Mesenteric fat pad (tissue), 1 donor: ENCODE results near the gene NEK10. TPM values are rescaled to one million over a fixed set of nuclear protein-coding genes. Genes with fewer than 3 reads are reported as not detected.
"Not testable (repeated sequence)": the region's sequence is repeated elsewhere in the genome, so short reads cannot be mapped to it uniquely, and the experiment has no call there.

ENCODE experiments used
- DNase-seq: peaks from one replicate; pipeline ENCODE4 v3.0.0-alpha.2; 2020; ENCODE audit warnings: low spot score
- total RNA-seq: library from RNA; stranded (reverse); fragmentation: NEBNext Ultra II Directional; extraction: Animal tissue kit (Norgen Biotek cat#: 25700); gene quantifications from one replicate; pipeline ENCODE4 v1.2.1, GENCODE V29; 2021
- donor health status: DM: yes; HTN: yes; CAD: no.

The NEK10 gene
- total RNA-seq, 1 donor from 2014 or later: 0.87 TPM

- DNase-seq: no peak
Observed at GRCh38 chr3:27352047-27352446, 17.1 kb downstream of the NEK10 start.

- DNase-seq: no peak
Observed at GRCh38 chr3:27349832-27350231, 19.4 kb downstream of the NEK10 start.

GRCh38 chr3:27345959-27346865 is 23.0 kb downstream of the NEK10 start:
- DNase-seq: no peak

GRCh38 chr3:27345493-27345892 is 23.7 kb downstream of the NEK10 start:
- DNase-seq: no peak

- no peak for DNase-seq
Observed at GRCh38 chr3:27345045-27345444, 24.1 kb downstream of the NEK10 start.

GRCh38 chr3:27344192-27344591 is 25.0 kb downstream of the NEK10 start:
- no peak for DNase-seq

- no peak for DNase-seq
Observed at GRCh38 chr3:27342267-27342666, 26.9 kb downstream of the NEK10 start.

GRCh38 chr3:27340534-27340933 is 28.6 kb downstream of the NEK10 start:
- DNase-seq: no peak

- DNase-seq: no peak
Observed at GRCh38 chr3:27335571-27335970, 33.6 kb downstream of the NEK10 start.

- DNase-seq: no peak
Observed at GRCh38 chr3:27333843-27334242, 35.3 kb downstream of the NEK10 start.

- not testable (repeated sequence) for DNase-seq
Observed at GRCh38 chr3:27328982-27329762, 40.0 kb downstream of the NEK10 start.

GRCh38 chr3:27326629-27327545 is 42.3 kb downstream of the NEK10 start:
- DNase-seq: no peak

GRCh38 chr3:27326202-27326601 is 43.0 kb downstream of the NEK10 start:
- no peak for DNase-seq

GRCh38 chr3:27325419-27325818 is 43.8 kb downstream of the NEK10 start:
- no peak for DNase-seq

GRCh38 chr3:27324686-27325085 is 44.5 kb downstream of the NEK10 start:
- DNase-seq: no peak

- DNase-seq: no peak
Observed at GRCh38 chr3:27323087-27323570, 46.1 kb downstream of the NEK10 start.

- DNase-seq: no peak
Observed at GRCh38 chr3:27322634-27323033, 46.5 kb downstream of the NEK10 start.

GRCh38 chr3:27319847-27320526 is 49.2 kb downstream of the NEK10 start:
- DNase-seq: no peak

- DNase-seq: no peak
Observed at GRCh38 chr3:27319304-27319703, 49.9 kb downstream of the NEK10 start.

- no peak for DNase-seq
Observed at GRCh38 chr3:27317096-27317495, 52.1 kb downstream of the NEK10 start.
